ENCODE data around the gene TSPO2.
A peak's percentile ranks its signal among the peaks of the same experiment; 100 is the strongest.

- no peak for TF ChIP-seq EP300 (IDR thresholded peaks at IDR 0.05)
- TF ChIP-seq, protein P1, sequence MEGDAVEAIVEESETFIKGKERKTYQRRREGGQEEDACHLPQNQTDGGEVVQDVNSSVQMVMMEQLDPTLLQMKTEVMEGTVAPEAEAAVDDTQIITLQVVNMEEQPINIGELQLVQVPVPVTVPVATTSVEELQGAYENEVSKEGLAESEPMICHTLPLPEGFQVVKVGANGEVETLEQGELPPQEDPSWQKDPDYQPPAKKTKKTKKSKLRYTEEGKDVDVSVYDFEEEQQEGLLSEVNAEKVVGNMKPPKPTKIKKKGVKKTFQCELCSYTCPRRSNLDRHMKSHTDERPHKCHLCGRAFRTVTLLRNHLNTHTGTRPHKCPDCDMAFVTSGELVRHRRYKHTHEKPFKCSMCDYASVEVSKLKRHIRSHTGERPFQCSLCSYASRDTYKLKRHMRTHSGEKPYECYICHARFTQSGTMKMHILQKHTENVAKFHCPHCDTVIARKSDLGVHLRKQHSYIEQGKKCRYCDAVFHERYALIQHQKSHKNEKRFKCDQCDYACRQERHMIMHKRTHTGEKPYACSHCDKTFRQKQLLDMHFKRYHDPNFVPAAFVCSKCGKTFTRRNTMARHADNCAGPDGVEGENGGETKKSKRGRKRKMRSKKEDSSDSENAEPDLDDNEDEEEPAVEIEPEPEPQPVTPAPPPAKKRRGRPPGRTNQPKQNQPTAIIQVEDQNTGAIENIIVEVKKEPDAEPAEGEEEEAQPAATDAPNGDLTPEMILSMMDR (IDR thresholded peaks at IDR 0.05) = peak in 1 of 3 experiments; percentile 14
Observed at GRCh38 chr6:41071923-41072835, 29.9 kb downstream of the TSPO2 start, which contains the start of gene OARD1.

Data from esophagus muscularis mucosa (tissue), 3 donors.